ENCODE data around the gene NRCAM. TPM values are rescaled to one million over a fixed set of nuclear protein-coding genes. Genes with fewer than 3 reads are reported as not detected.

Gene NRCAM
- total RNA-seq, 1 experiment from 2014 or later: 2.7 TPM

DNA sequence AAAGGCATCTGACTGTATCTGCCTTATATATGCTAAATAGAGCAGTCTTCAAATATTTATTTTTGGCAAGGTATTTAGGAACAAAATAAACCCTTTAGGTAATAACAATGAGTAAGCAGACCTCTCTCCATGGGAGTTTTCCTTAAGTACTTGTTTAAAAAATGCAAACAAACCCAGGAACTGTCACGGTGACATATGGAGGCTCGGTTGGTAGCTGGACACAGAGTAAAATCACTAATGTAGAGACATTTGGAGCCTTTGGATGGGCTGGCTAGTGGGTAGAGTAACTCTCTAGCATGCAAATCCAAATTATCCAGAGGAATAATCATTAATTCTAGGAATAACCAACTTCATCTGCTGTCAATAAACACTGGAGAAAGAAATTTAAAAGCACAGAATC, 254.5 kb downstream of the NRCAM start:
- H3K27ac Mint-ChIP-seq: no peak overlapping the region
- no peaks in the 10 kb centered on the region; the same call in 1 of the 2 replicates for H3K27me3 Mint-ChIP-seq (ENCODE audit: low read depth)
- ChIA-PET POLR2A (no interaction called here), CTCF (no interaction called here)
- peaks cover 25% of the 10 kb centered on the region for H3K4me1 Mint-ChIP-seq
- H3K36me3 Mint-ChIP-seq: no peaks in the 10 kb centered on the region
- TF ChIP-seq, protein P1, sequence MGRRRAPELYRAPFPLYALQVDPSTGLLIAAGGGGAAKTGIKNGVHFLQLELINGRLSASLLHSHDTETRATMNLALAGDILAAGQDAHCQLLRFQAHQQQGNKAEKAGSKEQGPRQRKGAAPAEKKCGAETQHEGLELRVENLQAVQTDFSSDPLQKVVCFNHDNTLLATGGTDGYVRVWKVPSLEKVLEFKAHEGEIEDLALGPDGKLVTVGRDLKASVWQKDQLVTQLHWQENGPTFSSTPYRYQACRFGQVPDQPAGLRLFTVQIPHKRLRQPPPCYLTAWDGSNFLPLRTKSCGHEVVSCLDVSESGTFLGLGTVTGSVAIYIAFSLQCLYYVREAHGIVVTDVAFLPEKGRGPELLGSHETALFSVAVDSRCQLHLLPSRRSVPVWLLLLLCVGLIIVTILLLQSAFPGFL (CRISPR knock-in tag; IDR thresholded peaks at IDR 0.05; ENCODE audit: borderline replicate concordance): no peak
- TF ChIP-seq MYBL2 (CRISPR knock-in tag; IDR thresholded peaks at IDR 0.05) (no peak), TCF7 (CRISPR knock-in tag; IDR thresholded peaks at IDR 0.05; ENCODE audit: low read depth) (no peak), CTCF (IDR thresholded peaks at IDR 0.05) (no peak), EMX1 (CRISPR knock-in tag; IDR thresholded peaks at IDR 0.05) (no peak), ELF4 (CRISPR knock-in tag; IDR thresholded peaks at IDR 0.05; ENCODE audit: low read depth) (no peak), IRF1 (CRISPR knock-in tag; IDR thresholded peaks at IDR 0.05) (no peak), FOXJ3 (CRISPR knock-in tag; IDR thresholded peaks at IDR 0.05; ENCODE audit: borderline replicate concordance) (no peak), TEAD1 (CRISPR knock-in tag; IDR thresholded peaks at IDR 0.05) (no peak), ATF1 (CRISPR knock-in tag; IDR thresholded peaks at IDR 0.05) (no peak), SOX15 (CRISPR knock-in tag; IDR thresholded peaks at IDR 0.05) (no peak)
- TF ChIP-seq, protein P2, sequence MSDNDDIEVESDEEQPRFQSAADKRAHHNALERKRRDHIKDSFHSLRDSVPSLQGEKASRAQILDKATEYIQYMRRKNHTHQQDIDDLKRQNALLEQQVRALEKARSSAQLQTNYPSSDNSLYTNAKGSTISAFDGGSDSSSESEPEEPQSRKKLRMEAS (CRISPR knock-in tag; IDR thresholded peaks at IDR 0.05): no peak
- TF ChIP-seq, protein P3, sequence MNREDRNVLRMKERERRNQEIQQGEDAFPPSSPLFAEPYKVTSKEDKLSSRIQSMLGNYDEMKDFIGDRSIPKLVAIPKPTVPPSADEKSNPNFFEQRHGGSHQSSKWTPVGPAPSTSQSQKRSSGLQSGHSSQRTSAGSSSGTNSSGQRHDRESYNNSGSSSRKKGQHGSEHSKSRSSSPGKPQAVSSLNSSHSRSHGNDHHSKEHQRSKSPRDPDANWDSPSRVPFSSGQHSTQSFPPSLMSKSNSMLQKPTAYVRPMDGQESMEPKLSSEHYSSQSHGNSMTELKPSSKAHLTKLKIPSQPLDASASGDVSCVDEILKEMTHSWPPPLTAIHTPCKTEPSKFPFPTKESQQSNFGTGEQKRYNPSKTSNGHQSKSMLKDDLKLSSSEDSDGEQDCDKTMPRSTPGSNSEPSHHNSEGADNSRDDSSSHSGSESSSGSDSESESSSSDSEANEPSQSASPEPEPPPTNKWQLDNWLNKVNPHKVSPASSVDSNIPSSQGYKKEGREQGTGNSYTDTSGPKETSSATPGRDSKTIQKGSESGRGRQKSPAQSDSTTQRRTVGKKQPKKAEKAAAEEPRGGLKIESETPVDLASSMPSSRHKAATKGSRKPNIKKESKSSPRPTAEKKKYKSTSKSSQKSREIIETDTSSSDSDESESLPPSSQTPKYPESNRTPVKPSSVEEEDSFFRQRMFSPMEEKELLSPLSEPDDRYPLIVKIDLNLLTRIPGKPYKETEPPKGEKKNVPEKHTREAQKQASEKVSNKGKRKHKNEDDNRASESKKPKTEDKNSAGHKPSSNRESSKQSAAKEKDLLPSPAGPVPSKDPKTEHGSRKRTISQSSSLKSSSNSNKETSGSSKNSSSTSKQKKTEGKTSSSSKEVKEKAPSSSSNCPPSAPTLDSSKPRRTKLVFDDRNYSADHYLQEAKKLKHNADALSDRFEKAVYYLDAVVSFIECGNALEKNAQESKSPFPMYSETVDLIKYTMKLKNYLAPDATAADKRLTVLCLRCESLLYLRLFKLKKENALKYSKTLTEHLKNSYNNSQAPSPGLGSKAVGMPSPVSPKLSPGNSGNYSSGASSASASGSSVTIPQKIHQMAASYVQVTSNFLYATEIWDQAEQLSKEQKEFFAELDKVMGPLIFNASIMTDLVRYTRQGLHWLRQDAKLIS (CRISPR knock-in tag; IDR thresholded peaks at IDR 0.05; ENCODE audit: borderline replicate concordance): no peak
- TF ChIP-seq, protein P4, sequence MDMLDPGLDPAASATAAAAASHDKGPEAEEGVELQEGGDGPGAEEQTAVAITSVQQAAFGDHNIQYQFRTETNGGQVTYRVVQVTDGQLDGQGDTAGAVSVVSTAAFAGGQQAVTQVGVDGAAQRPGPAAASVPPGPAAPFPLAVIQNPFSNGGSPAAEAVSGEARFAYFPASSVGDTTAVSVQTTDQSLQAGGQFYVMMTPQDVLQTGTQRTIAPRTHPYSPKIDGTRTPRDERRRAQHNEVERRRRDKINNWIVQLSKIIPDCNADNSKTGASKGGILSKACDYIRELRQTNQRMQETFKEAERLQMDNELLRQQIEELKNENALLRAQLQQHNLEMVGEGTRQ (CRISPR knock-in tag; IDR thresholded peaks at IDR 0.05): no peak
- no peak for DNase-seq (ENCODE audit: low spot score)
- no peak for ATAC-seq
- no peaks in the 10 kb centered on the region for H3K9me3 Mint-ChIP-seq
- H3K4me3 Mint-ChIP-seq: no peak overlapping the region

DNA sequence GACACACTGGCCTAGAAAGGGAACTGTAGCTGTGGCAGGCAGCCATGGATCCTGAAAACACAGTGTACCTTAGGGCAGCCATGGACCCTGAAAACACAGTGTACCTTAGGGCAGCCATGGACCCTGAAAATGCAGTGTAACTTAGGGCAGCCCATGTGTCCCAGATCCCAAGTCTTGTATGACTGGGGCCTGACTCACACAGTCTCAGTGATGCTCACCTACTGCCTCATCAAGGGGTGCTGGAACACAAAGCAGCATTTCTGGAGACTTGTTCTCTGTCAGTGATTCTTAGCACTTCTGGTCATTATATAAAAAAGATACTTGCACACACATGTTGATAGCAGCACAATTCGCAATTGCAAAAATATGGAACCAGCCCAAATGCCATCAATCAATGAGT, 255.9 kb downstream of the NRCAM start:
- Mint-ChIP-seq H3K27ac (no peak overlapping the region), H3K9me3 (no peaks in the 10 kb centered on the region), H3K36me3 (no peaks in the 10 kb centered on the region), H3K4me1 (peaks cover 25% of the 10 kb centered on the region), H3K27me3 (ENCODE audit: low read depth) (no peaks in the 10 kb centered on the region; the same call in 1 of the 2 replicates), H3K4me3 (no peak overlapping the region)
- ATAC-seq (no peak), DNase-seq (ENCODE audit: low spot score) (no peak)
- ChIA-PET CTCF (no interaction called here), POLR2A (no interaction called here)
- TF ChIP-seq ZBTB21 (CRISPR knock-in tag; IDR thresholded peaks at IDR 0.05; ENCODE audit: borderline replicate concordance): no peak
